ENCODE results near the gene MAML3. TPM values are rescaled to one million over a fixed set of nuclear protein-coding genes. Genes with fewer than 3 reads are reported as not detected.

MAML3 gene
- total and polyA plus RNA-seq, 7 experiments from 2014 or later, result 0.53 to 9.4 (median 3.3) TPM

- H3K27ac ChIP-seq (ENCODE audit: low read depth, low read length), result no peak overlapping the region
- no peak overlapping the region for H3K27ac Mint-ChIP-seq
- H3K27me3 ChIP-seq (ENCODE audit: control insufficient read depth in 2 of 2, insufficient read depth in 2 of 2, low read length in 2 of 2), result no peaks in the 10 kb centered on the region
- no peaks in the 10 kb centered on the region for H3K4me1 ChIP-seq (ENCODE audit: control insufficient read depth in 2 of 2, insufficient read depth in 2 of 2, low read length in 2 of 2)
- H3K4me3 Mint-ChIP-seq, result no peak overlapping the region
- ATAC-seq (no peak), DNase-seq (no peak)
- ChIA-PET POLR2A (no interaction called here), CTCF (no interaction called here)
- intact Hi-C loops (cut with micrococcal nuclease), result no loop called here
- H3K4me3 ChIP-seq (ENCODE audit: low read length), result no peak overlapping the region
- peaks cover 0 to 6% (median 0%) of the 10 kb centered on the region in 7 donors for H3K4me1 Mint-ChIP-seq
- no peaks in the 10 kb centered on the region for H3K36me3 ChIP-seq (ENCODE audit: control insufficient read depth in 2 of 3, insufficient read depth in 3 of 3, low read length in 3 of 3)
- H3K9me3 Mint-ChIP-seq, result no peaks in the 10 kb centered on the region
- H3K9me3 ChIP-seq (ENCODE audit: control insufficient read depth in 2 of 3, low read length in 3 of 3), result no peaks in the 10 kb centered on the region
- H3K27me3 Mint-ChIP-seq, result peaks cover 0 to 47% (median 0%) of the 10 kb centered on the region in 5 donors
- no peaks in the 10 kb centered on the region for H3K36me3 Mint-ChIP-seq
Observed at GRCh38 chr4:139847602-139848001, 306.4 kb downstream of the MAML3 start.

- H3K9me3 Mint-ChIP-seq, result no peaks in the 10 kb centered on the region
- POLR2A ChIA-PET, result no interaction called here
- intact Hi-C loops (cut with micrococcal nuclease), result no loop called here
- H3K4me1 Mint-ChIP-seq, result peaks cover 0 to 6% (median 0%) of the 10 kb centered on the region in 7 donors
- Histone ChIP-seq H3K27me3 (ENCODE audit: control insufficient read depth in 2 of 2, insufficient read depth in 2 of 2, low read length in 2 of 2) (no peaks in the 10 kb centered on the region), H3K9me3 (ENCODE audit: control insufficient read depth in 2 of 3, low read length in 3 of 3) (no peaks in the 10 kb centered on the region), H3K27ac (ENCODE audit: low read depth, low read length) (no peak overlapping the region), H3K4me1 (ENCODE audit: control insufficient read depth in 2 of 2, insufficient read depth in 2 of 2, low read length in 2 of 2) (no peaks in the 10 kb centered on the region), H3K4me3 (ENCODE audit: low read length) (no peak overlapping the region), H3K36me3 (ENCODE audit: control insufficient read depth in 2 of 3, insufficient read depth in 3 of 3, low read length in 3 of 3) (no peaks in the 10 kb centered on the region)
- ATAC-seq (no peak), DNase-seq (no peak)
- no peaks in the 10 kb centered on the region for H3K36me3 Mint-ChIP-seq
- no peak overlapping the region for H3K27ac Mint-ChIP-seq
- CTCF ChIA-PET, result no interaction called here
- H3K27me3 Mint-ChIP-seq, result peaks cover 0 to 47% (median 0%) of the 10 kb centered on the region in 5 donors
- H3K4me3 Mint-ChIP-seq, result no peak overlapping the region
Observed at GRCh38 chr4:139846766-139847165, 307.2 kb downstream of the MAML3 start.

GRCh38 chr4:139845453-139846093 is 308.4 kb downstream of the MAML3 start:
- Histone ChIP-seq H3K27me3 (ENCODE audit: control insufficient read depth in 2 of 2, insufficient read depth in 2 of 2, low read length in 2 of 2) (no peaks in the 10 kb centered on the region), H3K4me1 (ENCODE audit: control insufficient read depth in 2 of 2, insufficient read depth in 2 of 2, low read length in 2 of 2) (no peaks in the 10 kb centered on the region), H3K27ac (ENCODE audit: low read depth, low read length) (no peak overlapping the region), H3K4me3 (ENCODE audit: low read length) (no peak overlapping the region), H3K36me3 (ENCODE audit: control insufficient read depth in 2 of 3, insufficient read depth in 3 of 3, low read length in 3 of 3) (no peaks in the 10 kb centered on the region), H3K9me3 (ENCODE audit: control insufficient read depth in 2 of 3, low read length in 3 of 3) (no peaks in the 10 kb centered on the region)
- ChIA-PET CTCF (no interaction called here), POLR2A (no interaction called here)
- Mint-ChIP-seq H3K36me3 (no peaks in the 10 kb centered on the region), H3K4me1 (peaks cover 0 to 6% (median 0%) of the 10 kb centered on the region in 7 donors), H3K9me3 (no peaks in the 10 kb centered on the region), H3K27ac (no peak overlapping the region), H3K27me3 (peaks cover 0 to 47% (median 0%) of the 10 kb centered on the region in 5 donors), H3K4me3 (no peak overlapping the region)
- DNase-seq (no peak), ATAC-seq (no peak)
- intact Hi-C loops (cut with micrococcal nuclease), result no loop called here

GRCh38 chr4:139844459-139845036 is 309.4 kb downstream of the MAML3 start:
- H3K4me1 ChIP-seq (ENCODE audit: control insufficient read depth in 2 of 2, insufficient read depth in 2 of 2, low read length in 2 of 2), result no peaks in the 10 kb centered on the region
- H3K9me3 ChIP-seq (ENCODE audit: control insufficient read depth in 2 of 3, low read length in 3 of 3), result no peaks in the 10 kb centered on the region
- no peaks in the 10 kb centered on the region for H3K9me3 Mint-ChIP-seq
- H3K36me3 Mint-ChIP-seq, result no peaks in the 10 kb centered on the region
- no peaks in the 10 kb centered on the region for H3K36me3 ChIP-seq (ENCODE audit: control insufficient read depth in 2 of 3, insufficient read depth in 3 of 3, low read length in 3 of 3)
- no peak for ATAC-seq
- no peak overlapping the region for H3K4me3 Mint-ChIP-seq
- H3K27me3 ChIP-seq (ENCODE audit: control insufficient read depth in 2 of 2, insufficient read depth in 2 of 2, low read length in 2 of 2), result no peaks in the 10 kb centered on the region
- ChIA-PET CTCF (no interaction called here), POLR2A (no interaction called here)
- no peak overlapping the region for H3K27ac ChIP-seq (ENCODE audit: low read depth, low read length)
- no peak overlapping the region for H3K27ac Mint-ChIP-seq
- no peak for DNase-seq
- peaks cover 0 to 8% (median 0%) of the 10 kb centered on the region in 7 donors for H3K4me1 Mint-ChIP-seq
- no peak overlapping the region for H3K4me3 ChIP-seq (ENCODE audit: low read length)
- peaks cover 0 to 43% (median 0%) of the 10 kb centered on the region in 5 donors for H3K27me3 Mint-ChIP-seq
- intact Hi-C loops (cut with micrococcal nuclease), result no loop called here

GRCh38 chr4:139844057-139844456 is 309.9 kb downstream of the MAML3 start:
- H3K27me3 Mint-ChIP-seq, result peaks cover 0 to 38% (median 0%) of the 10 kb centered on the region in 5 donors
- H3K36me3 Mint-ChIP-seq, result no peaks in the 10 kb centered on the region
- no peak for ATAC-seq
- no peaks in the 10 kb centered on the region for H3K27me3 ChIP-seq (ENCODE audit: control insufficient read depth in 2 of 2, insufficient read depth in 2 of 2, low read length in 2 of 2)
- H3K4me3 Mint-ChIP-seq, result no peak overlapping the region
- H3K9me3 ChIP-seq (ENCODE audit: control insufficient read depth in 2 of 3, low read length in 3 of 3), result no peaks in the 10 kb centered on the region
- no peaks in the 10 kb centered on the region for H3K36me3 ChIP-seq (ENCODE audit: control insufficient read depth in 2 of 3, insufficient read depth in 3 of 3, low read length in 3 of 3)
- no peaks in the 10 kb centered on the region for H3K9me3 Mint-ChIP-seq
- POLR2A ChIA-PET, result no interaction called here
- no peak overlapping the region for H3K27ac Mint-ChIP-seq
- CTCF ChIA-PET, result no interaction called here
- no peaks in the 10 kb centered on the region for H3K4me1 ChIP-seq (ENCODE audit: control insufficient read depth in 2 of 2, insufficient read depth in 2 of 2, low read length in 2 of 2)
- intact Hi-C loops (cut with micrococcal nuclease), result no loop called here
- no peak overlapping the region for H3K4me3 ChIP-seq (ENCODE audit: low read length)
- H3K4me1 Mint-ChIP-seq, result peaks cover 0 to 8% (median 0%) of the 10 kb centered on the region in 7 donors
- DNase-seq, result no peak
- H3K27ac ChIP-seq (ENCODE audit: low read depth, low read length), result no peak overlapping the region

GRCh38 chr4:139843641-139844040 is 310.3 kb downstream of the MAML3 start:
- no peak for DNase-seq
- peak; percentile 43 for ATAC-seq
- intact Hi-C loops (cut with micrococcal nuclease), result no loop called here
- H3K9me3 Mint-ChIP-seq, result no peaks in the 10 kb centered on the region
- H3K27me3 Mint-ChIP-seq, result peaks cover 0 to 35% (median 0%) of the 10 kb centered on the region in 5 donors
- H3K27ac Mint-ChIP-seq, result no peak overlapping the region
- H3K36me3 ChIP-seq (ENCODE audit: control insufficient read depth in 2 of 3, insufficient read depth in 3 of 3, low read length in 3 of 3), result no peaks in the 10 kb centered on the region
- no peak overlapping the region for H3K27ac ChIP-seq (ENCODE audit: low read depth, low read length)
- H3K9me3 ChIP-seq (ENCODE audit: control insufficient read depth in 2 of 3, low read length in 3 of 3), result no peaks in the 10 kb centered on the region
- H3K4me3 Mint-ChIP-seq, result no peak overlapping the region
- CTCF ChIA-PET, result no interaction called here
- H3K4me3 ChIP-seq (ENCODE audit: low read length), result no peak overlapping the region
- no peaks in the 10 kb centered on the region for H3K27me3 ChIP-seq (ENCODE audit: control insufficient read depth in 2 of 2, insufficient read depth in 2 of 2, low read length in 2 of 2)
- no peaks in the 10 kb centered on the region for H3K36me3 Mint-ChIP-seq
- POLR2A ChIA-PET, result no interaction called here
- H3K4me1 ChIP-seq (ENCODE audit: control insufficient read depth in 2 of 2, insufficient read depth in 2 of 2, low read length in 2 of 2), result no peaks in the 10 kb centered on the region
- peaks cover 0 to 8% (median 0%) of the 10 kb centered on the region in 7 donors for H3K4me1 Mint-ChIP-seq

Measured in naive thymus-derived CD4-positive, alpha-beta T cell (primary cell).